Adrenal gland (tissue), 12 donors: Measurements from ENCODE around the gene PLPP7. TPM values are rescaled to one million over a fixed set of nuclear protein-coding genes. Genes with fewer than 3 reads are reported as not detected.
"Not testable (repeated sequence)": the region's sequence is repeated elsewhere in the genome, so short reads cannot be mapped to it uniquely, and the experiment has no call there.

ENCODE experiments used
- DNase-seq, 7 donors: peaks; one replicate each; pipeline ENCODE4 v3.0.0-alpha.2; 2019 to 2020
- H3K27ac ChIP-seq, 5 donors: fragments of 200-600 bp; sonication (generic) in 4 of 5; 1 replicate in 3 of 5; 2 replicates in 2 of 5; pipeline versions ENCODE4 v1.5.1 to v1.8.0; 2016 to 2020; ENCODE audit warnings: mild to moderate bottlenecking in 1 of 5
- H3K27me3 ChIP-seq: fragments of 200-600 bp; 2 replicates; pipeline ENCODE4 v1.8.0; 2021
- H3K36me3 ChIP-seq, 2 donors: fragments of 200-600 bp; replicated peaks in 1 of 2; 1 replicate in 1 of 2; 2 replicates in 1 of 2; pipeline versions ENCODE4 v1.5.1 to v1.8.0; 2018 to 2022
- H3K4me1 ChIP-seq, 2 donors: fragments of 200-600 bp; replicated peaks in 1 of 2; 1 replicate in 1 of 2; 2 replicates in 1 of 2; pipeline versions ENCODE4 v1.5.1 to v1.8.0; 2018 to 2021
- H3K4me3 ChIP-seq, 4 donors: fragments of 200-600 bp; sonication (generic) in 3 of 4; one replicate each; pipeline ENCODE4 v1.5.1; 2016 to 2018
- H3K9me3 ChIP-seq, 3 donors: fragments of 200-600 bp; sonication (generic) in 1 of 3; replicated peaks in 1 of 3; 1 replicate in 2 of 3; 2 replicates in 1 of 3; pipeline versions ENCODE4 v1.5.1 to v1.8.0; 2016 to 2021
- POLR2A ChIP-seq, 2 donors: fragments of 450-650 bp; IDR thresholded peaks; one replicate each; pipeline ENCODE4 v1.6.1; 2017; ENCODE audit warnings: antibody characterized with exemption in 2 of 2, mild to moderate bottlenecking in 2 of 2, moderate library complexity in 1 of 2
- WGBS, 4 donors: extraction: QIAGEN DNeasy Blood & Tissue Kit in 2 of 4; methylation state at CpG; one replicate each; pipeline versions ENCODE4 v1.1.5 to v1.1.7; 2013 to 2017; 5-methylcytosine and 5-hydroxymethylcytosine counted together
- intact Hi-C, 2 donors: fragments of 100-400 bp; cut with DNase I; formaldehyde crosslinking; loops; one replicate each; pipeline versions ENCODE4 v1.14.1 to v1.15.0; 2022 to 2023
- polyA plus RNA-seq, 3 donors: library from polyadenylated mRNA; stranded (reverse); fragments of 200-250 nt in 2 of 3; fragments of 350-450 nt in 1 of 3; fragmentation: Illumina TruSeq in 1 of 3; extraction: RNeasy Lipid Tissue Mini Kit (QIAGEN cat#74804) in 1 of 3; gene quantifications; one replicate each; pipeline ENCODE4 v1.2.3, GENCODE V29; 2013 to 2014
- total RNA-seq, 9 donors: library from RNA; depleted of rRNA in 4 of 9; stranded (reverse); fragments of >200 nt in 4 of 9; fragments of 120-200 nt in 1 of 9; fragmentation: NEBNext Ultra II Directional in 1 of 9; extraction: Animal tissue kit (Norgen Biotek cat#: 25700) in 1 of 9; gene quantifications; one replicate each; pipeline versions ENCODE4 v1.1.0 to v1.2.4, GENCODE V29; 2013 to 2023
- TF ChIP-seq, protein P1 (sequence below), 6 experiments: fragments of 450-650 bp in 4 of 6; fragments of 200-600 bp in 2 of 6; sonication (generic) in 1 of 6; IDR thresholded peaks; 1 replicate in 5 of 6; 2 replicates in 1 of 6; pipeline versions ENCODE4 v1.5.1 to v1.8.0; 2016 to 2021; ENCODE audit warnings: antibody characterized with exemption in 6 of 6, mild to moderate bottlenecking in 2 of 6, moderate library complexity in 1 of 6
- donor health status: healthy with polysubstance abuse.
- donor health status: Bipolar disorder and iron deficiency.
- donor health status: DM: yes; HTN: yes; CAD: no.
- donor health status: DM: no; HTN: no; CAD: no.
- donor health status: DM: no; HTN: no; CAD: no.
- donor health status: DM: yes; HTN: yes; CAD: no.

PLPP7 gene
- total and polyA plus RNA-seq, 12 donors: 4.8 to 31.4 (median 16.5) TPM

DNA sequence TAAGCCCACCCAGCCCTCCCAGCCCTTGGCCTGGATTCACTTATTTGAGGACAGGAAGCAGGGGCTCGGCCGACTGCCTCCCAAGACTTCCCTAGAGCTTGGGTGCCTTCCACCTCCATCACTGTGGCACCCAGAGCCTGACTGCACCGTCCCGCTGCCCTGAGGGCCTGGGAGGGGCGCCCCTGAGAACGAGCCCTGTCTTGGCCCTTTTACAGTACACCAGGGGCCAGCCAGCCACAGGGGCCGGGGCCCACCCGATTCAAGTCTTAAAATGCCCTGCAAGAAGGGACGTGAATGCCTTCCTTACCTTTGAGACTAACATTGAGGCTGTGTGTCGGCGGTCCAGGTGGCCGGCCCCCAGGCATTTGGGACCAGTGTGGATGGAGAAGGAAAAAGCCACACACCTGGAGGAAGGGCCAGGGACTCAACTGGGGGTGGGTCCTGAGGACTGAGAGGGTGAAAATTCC is 30.1 kb upstream of the PLPP7 start:
- Histone ChIP-seq H3K4me1 (peaks cover 0 to 9% of the 10 kb centered on the region in 2 donors), H3K4me3 (no peak overlapping the region), H3K27me3 (no peaks in the 10 kb centered on the region), H3K9me3 (no peaks in the 10 kb centered on the region), H3K27ac (no peak overlapping the region), H3K36me3 (peaks cover 0 to 11% of the 10 kb centered on the region in 2 donors)
- 73 to 90% (median 88%) methylated on average over 7 to 12 of the region's 12 CpGs for WGBS, 4 donors
- DNase-seq: no peak
- intact Hi-C loops: no loop called here
- TF ChIP-seq, protein P1, sequence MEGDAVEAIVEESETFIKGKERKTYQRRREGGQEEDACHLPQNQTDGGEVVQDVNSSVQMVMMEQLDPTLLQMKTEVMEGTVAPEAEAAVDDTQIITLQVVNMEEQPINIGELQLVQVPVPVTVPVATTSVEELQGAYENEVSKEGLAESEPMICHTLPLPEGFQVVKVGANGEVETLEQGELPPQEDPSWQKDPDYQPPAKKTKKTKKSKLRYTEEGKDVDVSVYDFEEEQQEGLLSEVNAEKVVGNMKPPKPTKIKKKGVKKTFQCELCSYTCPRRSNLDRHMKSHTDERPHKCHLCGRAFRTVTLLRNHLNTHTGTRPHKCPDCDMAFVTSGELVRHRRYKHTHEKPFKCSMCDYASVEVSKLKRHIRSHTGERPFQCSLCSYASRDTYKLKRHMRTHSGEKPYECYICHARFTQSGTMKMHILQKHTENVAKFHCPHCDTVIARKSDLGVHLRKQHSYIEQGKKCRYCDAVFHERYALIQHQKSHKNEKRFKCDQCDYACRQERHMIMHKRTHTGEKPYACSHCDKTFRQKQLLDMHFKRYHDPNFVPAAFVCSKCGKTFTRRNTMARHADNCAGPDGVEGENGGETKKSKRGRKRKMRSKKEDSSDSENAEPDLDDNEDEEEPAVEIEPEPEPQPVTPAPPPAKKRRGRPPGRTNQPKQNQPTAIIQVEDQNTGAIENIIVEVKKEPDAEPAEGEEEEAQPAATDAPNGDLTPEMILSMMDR (IDR thresholded peaks at IDR 0.05): no peak
- no peak for TF ChIP-seq POLR2A (IDR thresholded peaks at IDR 0.05)

DNA sequence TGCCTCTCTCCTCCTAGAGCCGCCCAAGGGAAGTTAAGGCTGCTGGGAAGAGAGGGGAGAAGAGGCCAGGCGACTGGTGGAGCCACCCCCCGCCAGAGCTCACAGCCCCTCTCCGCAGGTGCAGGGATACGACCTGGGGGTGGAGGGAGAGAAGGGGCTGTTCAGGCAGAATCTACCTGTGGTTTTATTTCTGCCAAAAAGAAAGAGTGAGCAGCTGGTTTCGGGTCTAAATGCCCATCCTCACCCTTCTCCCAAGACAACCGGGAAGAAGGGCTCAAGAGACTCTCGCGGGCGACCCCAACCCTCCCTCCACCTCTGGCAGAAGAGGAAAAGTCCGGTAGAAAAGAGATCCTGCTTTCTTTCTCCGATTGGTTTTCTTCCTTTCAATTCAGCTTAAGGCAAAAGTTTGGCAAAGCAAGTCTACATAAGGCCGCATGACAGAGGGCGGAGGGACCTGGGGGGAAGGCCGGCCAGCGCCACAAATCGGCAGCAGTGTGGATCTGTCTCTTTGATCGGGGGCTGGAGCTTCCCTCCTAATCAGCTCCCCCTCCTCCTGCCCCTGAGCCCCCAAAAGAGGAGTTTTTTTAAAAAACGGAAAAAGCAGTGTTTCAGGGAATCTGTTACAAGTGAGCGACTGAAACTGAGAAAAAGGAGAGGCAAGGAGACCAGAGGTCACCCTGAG is 29.5 kb upstream of the PLPP7 start:
- intact Hi-C loops: no loop called here
- TF ChIP-seq POLR2A (IDR thresholded peaks at IDR 0.05): no peak
- TF ChIP-seq, protein P1 (IDR thresholded peaks at IDR 0.05): no peak
- Histone ChIP-seq H3K36me3 (peaks cover 0 to 11% of the 10 kb centered on the region in 2 donors), H3K27me3 (no peaks in the 10 kb centered on the region), H3K9me3 (no peaks in the 10 kb centered on the region), H3K27ac (no peak overlapping the region), H3K4me3 (no peak overlapping the region), H3K4me1 (peaks cover 0 to 6% of the 10 kb centered on the region in 2 donors)
- 86 to 88% (median 87%) methylated on average over 18 to 20 of the region's 20 CpGs for WGBS, 4 donors
- DNase-seq: no peak

DNA sequence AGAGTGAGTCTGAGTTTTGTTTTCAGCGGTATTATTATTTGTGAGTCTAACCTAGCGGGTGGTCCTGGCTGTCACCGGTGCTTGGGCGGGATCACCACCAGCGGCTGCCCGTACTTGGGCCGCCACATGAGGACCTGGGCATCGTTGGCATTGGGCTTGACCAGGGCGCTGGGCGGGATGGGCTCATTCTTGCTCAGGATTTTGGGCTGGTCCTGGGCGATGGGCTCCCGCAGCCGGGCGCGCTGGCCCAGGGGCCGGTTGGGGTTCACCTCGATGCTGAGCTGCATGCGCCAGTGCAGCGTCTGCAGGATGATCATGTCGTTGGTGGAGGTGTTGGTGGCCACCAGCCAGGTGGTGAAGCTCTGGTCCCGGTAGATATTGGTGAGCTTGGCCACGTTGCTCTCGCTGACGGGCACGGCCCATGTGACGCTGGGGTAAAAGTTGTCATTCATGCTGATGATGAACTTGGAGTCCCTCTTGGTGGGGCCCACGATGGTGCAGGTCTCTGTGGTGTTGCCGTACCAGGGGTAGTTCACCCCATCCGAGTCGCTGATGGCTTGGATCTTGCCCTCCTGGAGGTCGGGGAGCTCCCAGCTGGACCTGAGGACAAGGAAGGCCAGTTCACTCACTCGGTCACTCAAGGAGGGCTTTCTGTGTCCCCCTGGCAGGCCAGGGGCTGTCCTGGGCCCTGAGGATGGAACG is 28.6 kb upstream of the PLPP7 start:
- TF ChIP-seq, protein P1 (IDR thresholded peaks at IDR 0.05): no peak
- TF ChIP-seq POLR2A (IDR thresholded peaks at IDR 0.05): no peak
- Histone ChIP-seq H3K27ac (no peak overlapping the region), H3K9me3 (no peaks in the 10 kb centered on the region), H3K4me1 (peaks cover 0 to 4% of the 10 kb centered on the region in 2 donors), H3K4me3 (no peak overlapping the region), H3K36me3 (peaks cover 0 to 11% of the 10 kb centered on the region in 2 donors), H3K27me3 (no peaks in the 10 kb centered on the region)
- intact Hi-C loops: no loop called here
- 89 to 96% (median 94%) methylated on average over 10 to 33 of the region's 33 CpGs for WGBS, 4 donors
- no peak for DNase-seq

DNA sequence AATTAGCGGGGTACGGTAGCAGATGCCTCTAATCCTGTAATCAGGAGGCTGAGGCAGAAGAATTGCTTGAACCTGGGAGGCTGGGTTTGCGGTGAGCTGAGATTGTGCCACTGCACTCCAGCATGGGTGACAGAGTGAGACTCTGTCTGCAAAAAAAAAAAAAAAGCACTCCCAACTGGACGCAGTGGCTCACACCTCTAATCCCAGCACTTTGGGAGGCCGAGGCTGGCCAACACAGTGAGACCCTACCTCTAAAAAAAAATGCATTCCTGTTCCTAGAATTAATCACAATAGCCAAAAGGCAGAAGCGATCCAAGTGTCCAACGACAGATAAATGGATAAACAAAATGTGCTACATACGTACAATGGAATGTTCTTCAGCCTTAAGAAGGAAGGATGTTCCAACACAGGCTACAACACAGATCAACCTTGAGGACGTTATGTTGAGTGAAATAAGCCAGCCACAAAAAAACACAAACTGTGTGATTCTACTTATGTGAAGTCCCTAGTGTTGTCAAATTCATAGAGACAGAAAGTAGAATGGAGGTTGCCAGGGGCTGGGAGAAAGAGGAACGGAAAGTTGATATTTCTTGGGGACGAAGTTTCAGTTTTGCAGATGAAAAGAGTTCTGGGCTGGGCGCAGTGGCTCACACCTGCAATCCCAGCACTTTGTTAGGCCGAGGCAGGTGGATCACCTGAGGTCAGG is 27.0 kb upstream of the PLPP7 start:
- DNase-seq: no peak
- 78 to 84% (median 83%) methylated on average over 13 of the region's 13 CpGs for WGBS, 4 donors
- Histone ChIP-seq H3K27me3 (no peaks in the 10 kb centered on the region), H3K27ac (no peak overlapping the region), H3K9me3 (no peaks in the 10 kb centered on the region), H3K4me1 (peaks cover 0 to 5% of the 10 kb centered on the region in 2 donors), H3K36me3 (peaks cover 0 to 11% of the 10 kb centered on the region in 2 donors), H3K4me3 (no peak overlapping the region)
- TF ChIP-seq POLR2A (IDR thresholded peaks at IDR 0.05): no peak
- TF ChIP-seq, protein P1 (IDR thresholded peaks at IDR 0.05): no peak
- intact Hi-C loops: no loop called here

DNA sequence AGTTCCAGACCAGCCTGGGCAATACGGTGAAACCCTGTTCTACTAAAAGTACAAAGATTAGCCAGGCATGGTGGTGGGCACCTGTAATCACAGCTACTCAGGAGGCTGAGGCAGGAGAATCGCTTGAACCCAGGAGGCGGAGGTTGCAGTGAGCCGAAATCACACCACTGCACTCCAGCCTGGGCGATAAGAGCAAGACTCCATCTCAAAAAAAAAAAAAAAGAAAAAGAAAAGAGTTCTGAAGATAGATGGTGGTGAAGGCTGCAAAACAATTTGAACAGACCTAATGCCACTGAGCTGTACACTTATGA is 26.5 kb upstream of the PLPP7 start:
- H3K27ac ChIP-seq, H3K9me3 ChIP-seq, H3K4me1 ChIP-seq, H3K27me3 ChIP-seq, DNase-seq, intact Hi-C loops, H3K4me3 ChIP-seq: not testable (repeated sequence)
- WGBS, 4 donors: 83 to 95% (median 90%) methylated on average over 5 of the region's 5 CpGs
- H3K36me3 ChIP-seq: peaks cover 0 to 11% of the 10 kb centered on the region in 2 donors
